Progenitor cell of endocrine pancreas (in vitro differentiated cells): ENCODE data around the gene LIPG. TPM values are rescaled to one million over a fixed set of nuclear protein-coding genes. Genes with fewer than 3 reads are reported as not detected.

Experiments
- DNase-seq: peaks from one replicate; pipeline ENCODE4 v3.0.0; 2021; ENCODE audit warnings: low spot score; ENCODE audit not compliant: unreplicated experiment
- H3K27ac Mint-ChIP-seq: 2 replicates; pipeline ENCODE4 v1.8.0; 2021; ENCODE audit warnings: mild to moderate bottlenecking, moderate library complexity, mixed read lengths
- H3K27me3 Mint-ChIP-seq: 2 replicates; pipeline ENCODE4 v1.8.0; 2021; ENCODE audit warnings: mixed read lengths
- H3K36me3 Mint-ChIP-seq: 2 replicates; pipeline ENCODE4 v1.8.0; 2022; ENCODE audit warnings: mixed read lengths; ENCODE audit not compliant: insufficient read depth
- H3K4me1 Mint-ChIP-seq: 2 replicates; pipeline ENCODE4 v1.8.0; 2021; ENCODE audit warnings: low read depth, mixed read lengths
- H3K4me3 Mint-ChIP-seq: 2 replicates; pipeline ENCODE4 v1.8.0; 2021; ENCODE audit warnings: low read depth, mild to moderate bottlenecking, moderate library complexity, mixed read lengths
- H3K9me3 Mint-ChIP-seq: 2 replicates; pipeline ENCODE4 v1.8.0; 2021; ENCODE audit warnings: low read depth, mixed read lengths
- CTCF ChIP-seq: fragments of 200-600 bp; sonication (generic); IDR thresholded peaks from one replicate; pipeline ENCODE4 v1.5.0; 2021; ENCODE audit warnings: antibody characterized with exemption, mild to moderate bottlenecking; ENCODE audit not compliant: unreplicated experiment
- total RNA-seq: library from RNA; stranded (reverse); gene quantifications from 2 replicates; pipeline ENCODE4 v1.2.1, GENCODE V29; 2021

LIPG gene
- total RNA-seq, 1 donor from 2014 or later: 34.4 TPM

- Mint-ChIP-seq H3K36me3 (no peaks in the 10 kb centered on the region), H3K27ac (no peak overlapping the region), H3K27me3 (peaks cover 20% of the 10 kb centered on the region), H3K9me3 (no peaks in the 10 kb centered on the region), H3K4me1 (peaks cover 11% of the 10 kb centered on the region), H3K4me3 (no peak overlapping the region)
- no peak for DNase-seq
- no peak for TF ChIP-seq CTCF
These were observed 57.2 kb downstream of the LIPG start for GRCh38 chr18:49618742-49619681.

- no peak for TF ChIP-seq CTCF
- Mint-ChIP-seq H3K4me1 (peaks cover 11% of the 10 kb centered on the region), H3K9me3 (no peaks in the 10 kb centered on the region), H3K4me3 (no peak overlapping the region), H3K27ac (no peak overlapping the region), H3K27me3 (peaks cover 20% of the 10 kb centered on the region), H3K36me3 (no peaks in the 10 kb centered on the region)
- DNase-seq: no peak
These were observed 57.9 kb downstream of the LIPG start for GRCh38 chr18:49619801-49620200.

- H3K4me3 Mint-ChIP-seq: no peak overlapping the region
- H3K4me1 Mint-ChIP-seq: peaks cover 20% of the 10 kb centered on the region
- no peak overlapping the region for H3K27ac Mint-ChIP-seq
These were observed 59.4 kb downstream of the LIPG start for GRCh38 chr18:49621301-49621700.

GRCh38 chr18:49621717-49622351 is 60.0 kb downstream of the LIPG start:
- Mint-ChIP-seq H3K4me1 (peaks cover 20% of the 10 kb centered on the region), H3K4me3 (no peak overlapping the region), H3K27me3 (peaks cover 17% of the 10 kb centered on the region), H3K27ac (no peak overlapping the region), H3K9me3 (no peaks in the 10 kb centered on the region), H3K36me3 (no peaks in the 10 kb centered on the region)
- no peak for TF ChIP-seq CTCF
- DNase-seq: no peak

More at GRCh38 chr18:49621301-49621700, 59.4 kb downstream of the LIPG start:
- no peak for TF ChIP-seq CTCF
- no peaks in the 10 kb centered on the region for H3K9me3 Mint-ChIP-seq
- peaks cover 17% of the 10 kb centered on the region for H3K27me3 Mint-ChIP-seq
- H3K36me3 Mint-ChIP-seq: no peaks in the 10 kb centered on the region
- no peak for DNase-seq

- Mint-ChIP-seq H3K4me3 (no peak overlapping the region), H3K4me1 (peaks cover 22% of the 10 kb centered on the region), H3K27ac (no peak overlapping the region), H3K9me3 (no peaks in the 10 kb centered on the region), H3K36me3 (no peaks in the 10 kb centered on the region), H3K27me3 (peaks cover 17% of the 10 kb centered on the region)
- no peak for DNase-seq
- no peak for TF ChIP-seq CTCF
These were observed 61.7 kb downstream of the LIPG start for GRCh38 chr18:49623571-49623970.
